ENCODE measurements around the gene GRIK4.

GRCh38 chr11:120471131-120471530, 40.4 kb upstream of the GRIK4 start:
- no peak for TF ChIP-seq TAF1 (IDR thresholded peaks at IDR 0.05; ENCODE audit: borderline replicate concordance, insufficient read depth, low read length)
- TF ChIP-seq POLR2AphosphoS5 (IDR thresholded peaks at IDR 0.05; ENCODE audit: low read depth, low read length) = no peak

Measured in PFSK-1 (cell line).